K562 (cell line): ENCODE measurements around the gene SOX8. TPM values are rescaled to one million over a fixed set of nuclear protein-coding genes. Genes with fewer than 3 reads are reported as not detected.

Experiments
- ATAC-seq: fragments of 200-7000 bp; cut with Tn5 transposase; 3 replicates; pipeline ENCODE4 v1.9.1; 2020; ENCODE audit warnings: moderate library complexity
- BruUV-seq: library from RNA; stranded (reverse); fragments of 400-500 nt; replicated peaks from 2 replicates; lab custom pipeline; 2021; lab: Mats Ljungman, UMichigan
- CTCF ChIA-PET: fragments of 300-600 bp; formaldehyde crosslinking; extraction: SDS; loops from one replicate; lab custom pipeline; 2021; ENCODE audit warnings: low intra/inter-chr PET ratio; lab: Yijun Ruan, JAX
- POLR2A ChIA-PET: fragments of 300-600, 350-650 bp; sonication (Branson Sonifier 250); formaldehyde crosslinking; extraction: SDS; loops from one replicate; lab custom pipeline; 2021; ENCODE audit warnings: antibody characterized with exemption, inconsistent platforms; lab: Yijun Ruan, JAX
- DNase-seq, 4 experiments: peaks; one replicate each; pipeline versions ENCODE4 v3.0.0 to v3.0.0-alpha.2; 2011 to 2018; ENCODE audit warnings: low spot score in 3 of 4, mixed read lengths in 3 of 4; ENCODE audit errors: extremely low read depth in 1 of 4
- FAIRE-seq: peaks from 2 replicates; lab custom pipeline; 2011; peaks lifted over from hg19 to GRCh38; lab: Jason Lieb, UNC
- H2AFZ ChIP-seq: 2 replicates; pipeline ENCODE4 v1.6.0; 2011; ENCODE audit warnings: low read depth, low read length, control low read depth, inconsistent platforms
- H3K27ac ChIP-seq: fragments of 200-600 bp; 3 replicates; pipeline ENCODE4 v1.8.0; 2011; ENCODE audit warnings: low read depth, mild to moderate bottlenecking, control low read depth, inconsistent platforms, low read length, moderate library complexity, mixed read lengths; ENCODE audit errors: extremely low read depth
- H3K27me3 ChIP-seq, 2 experiments: fragments of 300-600 bp in 1 of 2; 2 replicates in 1 of 2; 3 replicates in 1 of 2; pipeline versions ENCODE4 v1.6.0 to v1.8.0; 2011; ENCODE audit warnings: inconsistent platforms in 2 of 2, low read length in 2 of 2, mild to moderate bottlenecking in 1 of 2, mixed read lengths in 1 of 2, moderate library complexity in 1 of 2; ENCODE audit not compliant: control insufficient read depth in 2 of 2, insufficient read depth in 2 of 2
- H3K36me3 ChIP-seq: fragments of 300-600 bp; 3 replicates; pipeline ENCODE4 v1.8.0; 2011; ENCODE audit warnings: mild to moderate bottlenecking, low read length, inconsistent platforms; ENCODE audit not compliant: control insufficient read depth, insufficient read depth
- H3K4me1 ChIP-seq, 2 experiments: fragments of 200-600 bp in 1 of 2; replicated peaks in 1 of 2; 2 replicates in 1 of 2; 3 replicates in 1 of 2; pipeline versions ENCODE4 v1.5.1 to v1.8.0; 2011; ENCODE audit warnings: inconsistent platforms in 2 of 2, low read length in 2 of 2, mild to moderate bottlenecking in 1 of 2, mixed read lengths in 1 of 2, moderate library complexity in 1 of 2; ENCODE audit not compliant: control insufficient read depth in 2 of 2, insufficient read depth in 2 of 2
- H3K4me2 ChIP-seq: 2 replicates; pipeline ENCODE4 v1.6.1; 2011; ENCODE audit warnings: low read length, control low read depth, inconsistent platforms, mixed read lengths; ENCODE audit not compliant: insufficient read depth
- H3K4me3 ChIP-seq: fragments of 200-600 bp; sonication (generic), shearing (Covaris generic); 2 replicates; pipeline ENCODE4 v1.5.1; 2016; ENCODE audit warnings: control low read depth, inconsistent platforms
- H3K79me2 ChIP-seq: fragments of 200-600 bp; 3 replicates; pipeline ENCODE4 v1.8.0; 2011; ENCODE audit warnings: low read length, inconsistent platforms; ENCODE audit not compliant: control insufficient read depth, insufficient read depth
- H3K9ac ChIP-seq, 2 experiments: 2 replicates each; pipeline versions ENCODE4 v1.6.0 to v1.6.1; 2011; ENCODE audit warnings: low read depth in 2 of 2, low read length in 2 of 2, control low read depth in 1 of 2, inconsistent platforms in 1 of 2, mild to moderate bottlenecking in 1 of 2, mixed read lengths in 1 of 2; ENCODE audit not compliant: insufficient read depth in 1 of 2
- H3K9me1 ChIP-seq: one replicate; pipeline ENCODE4 v1.6.0; 2011; ENCODE audit warnings: inconsistent platforms, mild to moderate bottlenecking, low read length, moderate library complexity; ENCODE audit not compliant: control insufficient read depth, insufficient read depth
- H3K9me3 ChIP-seq: replicated peaks from 2 replicates; pipeline ENCODE4 v1.5.1; 2011; ENCODE audit warnings: low read depth, low read length, inconsistent platforms; ENCODE audit not compliant: control insufficient read depth, insufficient read depth
- H4K20me1 ChIP-seq: replicated peaks from 2 replicates; pipeline ENCODE4 v1.6.1; 2011; ENCODE audit warnings: low read length, inconsistent platforms, mixed read lengths; ENCODE audit not compliant: control insufficient read depth, insufficient read depth
- ASH1L ChIP-seq: fragments of 450-650 bp; IDR thresholded peaks from 2 replicates; pipeline ENCODE4 v1.6.1; 2018; ENCODE audit warnings: borderline replicate concordance, mild to moderate bottlenecking, low read depth; ENCODE audit not compliant: partially characterized antibody
- BRD9 ChIP-seq: fragments of 450-650 bp; IDR thresholded peaks from 2 replicates; pipeline ENCODE4 v1.6.1; 2018; ENCODE audit warnings: low read depth; ENCODE audit not compliant: partially characterized antibody
- EHMT2 ChIP-seq: fragments of 450-650 bp; IDR thresholded peaks from 2 replicates; pipeline ENCODE4 v1.6.1; 2018; ENCODE audit warnings: antibody characterized with exemption
- FIP1L1 ChIP-seq: fragments of 200-400 bp; formaldehyde crosslinking; IDR thresholded peaks from 2 replicates; pipeline ENCODE4 v1.6.1; 2018; ENCODE audit warnings: mild to moderate bottlenecking, low read depth, low read length; ENCODE audit not compliant: poor library complexity, severe bottlenecking
- FOXA1 ChIP-seq: fragments of 450-650 bp; IDR thresholded peaks from 2 replicates; pipeline ENCODE4 v1.6.1; 2016; ENCODE audit warnings: mild to moderate bottlenecking, borderline replicate concordance
- GATAD2B ChIP-seq: fragments of 450-650 bp; IDR thresholded peaks from 2 replicates; pipeline ENCODE4 v1.6.1; 2017; ENCODE audit warnings: mild to moderate bottlenecking, borderline replicate concordance
- JUND ChIP-seq, 2 experiments: IDR thresholded peaks; 2 replicates in 1 of 2; 3 replicates in 1 of 2; pipeline ENCODE4 v1.6.1; 2011; ENCODE audit warnings: borderline replicate concordance in 2 of 2, low read depth in 2 of 2, low read length in 2 of 2, improper control_type of control experiment in 1 of 2, missing biosample characterization in 1 of 2, missing genetic modification characterization in 1 of 2, missing genetic modification reagents in 1 of 2
- KDM1A ChIP-seq, 2 experiments: fragments of 450-650 bp; IDR thresholded peaks; 2 replicates each; pipeline ENCODE4 v1.6.1; 2016; ENCODE audit warnings: mild to moderate bottlenecking in 2 of 2
- KLF10 ChIP-seq: fragments of 250-450 bp; sonication (Bioruptor Pico); IDR thresholded peaks from 2 replicates; pipeline ENCODE4 v1.6.1; 2021; ENCODE audit warnings: matching md5 sums
- MAFG ChIP-seq: fragments of 450-650 bp; conservative IDR thresholded peaks from 2 replicates; pipeline ENCODE4 v1.6.1; 2016; ENCODE audit warnings: missing genetic modification characterization, missing compliant biosample characterization
- MITF ChIP-seq: IDR thresholded peaks from 2 replicates; pipeline ENCODE4 v1.6.1; 2014; ENCODE audit warnings: antibody characterized with exemption
- PBX2 ChIP-seq, 2 experiments: IDR thresholded peaks in 1 of 2; conservative IDR thresholded peaks in 1 of 2; 2 replicates each; pipeline ENCODE4 v1.6.1; 2016; ENCODE audit warnings: low read depth in 2 of 2, mild to moderate bottlenecking in 1 of 2, missing compliant biosample characterization in 1 of 2, missing genetic modification characterization in 1 of 2, moderate library complexity in 1 of 2
- POLR2AphosphoS2 ChIP-seq: IDR thresholded peaks from 2 replicates; pipeline ENCODE4 v1.6.1; 2012; ENCODE audit warnings: low read length, improper control_type of control experiment
- RBM39 ChIP-seq: fragments of 200-400 bp; formaldehyde crosslinking; optimal IDR thresholded peaks from 2 replicates; pipeline ENCODE3; 2018; ENCODE audit warnings: low read depth, low read length
- RNF2 ChIP-seq: sonication (generic); IDR thresholded peaks from 2 replicates; pipeline ENCODE4 v1.6.1; 2016
- SNIP1 ChIP-seq: fragments of 450-650 bp; IDR thresholded peaks from 2 replicates; pipeline ENCODE4 v1.7.1; 2017; ENCODE audit warnings: low read depth, mild to moderate bottlenecking
- STAT5A ChIP-seq: IDR thresholded peaks from 2 replicates; pipeline ENCODE4 v1.6.1; 2012; ENCODE audit warnings: low read length, inconsistent platforms, borderline replicate concordance
- TBL1XR1 ChIP-seq, 2 experiments: IDR thresholded peaks; 2 replicates each; pipeline ENCODE4 v1.6.1; 2012; ENCODE audit warnings: improper control_type of control experiment in 2 of 2, low read length in 2 of 2, mild to moderate bottlenecking in 1 of 2
- ZBED1 ChIP-seq: IDR thresholded peaks from 2 replicates; pipeline ENCODE4 v1.6.1; 2014
- WGBS: fragments of 100-300 bp; shearing (Covaris generic); methylation state at CpG from one replicate; pipeline ENCODE4 v1.1.6; 2016; ENCODE audit warnings: low coverage, mixed read lengths; ENCODE audit not compliant: insufficient coverage; ENCODE audit errors: missing lambda C conversion rate; 5-methylcytosine and 5-hydroxymethylcytosine counted together
- in situ Hi-C: fragments of 300-500 bp; cut with MboI; formaldehyde crosslinking; loops from 4 replicates; pipeline ENCODE4 v1.15.0; 2018; ENCODE audit warnings: inconsistent platforms, mixed read lengths
- intact Hi-C: fragments of 100-400 bp; cut with micrococcal nuclease; formaldehyde crosslinking; loops from 2 replicates; pipeline ENCODE4 v1.14.2; 2022
- polyA plus RNA-seq, 8 experiments: library from polyadenylated mRNA; depleted of rRNA in 4 of 8; stranded (reverse) in 5 of 8; unstranded in 3 of 8; fragments of >200 nt; fragmentation: Nextera tagmentation in 2 of 8; fragmentation: Illumina TruSeq in 1 of 8; extraction: Ambion mirVana in 2 of 8; extraction: Trizol in 1 of 8; gene quantifications; 2 replicates each; pipeline versions ENCODE4 v1.2.1 to v1.2.3, GENCODE V29; 2011 to 2014; ENCODE audit warnings: inconsistent platforms in 1 of 8, missing spikeins in 1 of 8
- total RNA-seq, 7 experiments: library from RNA; depleted of rRNA in 6 of 7; stranded (reverse); fragments of >200 nt in 6 of 7; fragmentation: Illumina TruSeq in 2 of 7; extraction: Trizol in 2 of 7; gene quantifications; 2 replicates each; pipeline versions ENCODE4 v1.2.1 to v1.2.3, GENCODE V29; 2011 to 2021; ENCODE audit warnings: low replicate concordance in 1 of 7
- TF ChIP-seq, protein P1 (sequence below): sonication (generic); formaldehyde crosslinking; IDR thresholded peaks from 2 replicates; pipeline ENCODE4 v1.8.0; 2022; ENCODE audit warnings: missing genetic modification reagents, mild to moderate bottlenecking, moderate library complexity, borderline replicate concordance

The SOX8 gene
- total and polyA plus RNA-seq, 9 of the 15 experiments (the other 6 are each of a cell fraction or from before 2014, with no cell fraction given) = 0.07 to 0.15 (median 0.15) TPM; not detected in 6

DNA sequence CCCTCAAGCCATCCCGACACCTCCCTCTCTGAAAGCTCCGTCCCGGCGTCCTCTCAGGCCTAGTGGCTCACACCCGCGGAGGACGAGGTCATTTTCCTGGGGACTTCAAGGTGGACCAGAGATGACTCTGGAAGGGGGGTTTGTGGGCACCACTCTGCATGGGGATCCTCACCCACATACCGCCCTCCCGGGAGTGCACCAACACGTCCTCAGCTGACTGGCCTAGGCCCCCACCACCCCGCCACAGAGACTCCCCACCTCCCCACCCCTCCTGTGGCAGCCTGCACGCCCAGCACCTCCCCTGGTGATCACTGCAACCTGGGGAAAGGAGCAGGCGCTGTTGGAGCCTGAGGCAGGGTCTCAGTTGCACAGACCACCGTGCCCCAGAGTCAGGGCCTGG is 2.4 kb upstream of the SOX8 start:
- no peaks in the 10 kb centered on the region; the same call in 1 of the 2 replicates for H3K9me3 ChIP-seq
- FAIRE-seq (no peak), ATAC-seq (no peak), DNase-seq (no peak)
- no peak overlapping the region for H2AFZ ChIP-seq
- CTCF ChIA-PET = no interaction called here
- no peaks in the 10 kb centered on the region for H3K9me1 ChIP-seq
- H3K4me3 ChIP-seq = no peak overlapping the region
- 5% methylated on average over 14 of the region's 14 CpGs for WGBS
- POLR2A ChIA-PET = interaction anchor here (0.6 kb wide), 1 partner anchor 194 kb away, joined by 6 read pairs; no protein-coding TSS in a partner anchor
- no peak overlapping the region for H3K4me2 ChIP-seq
- peaks cover 19% of the 10 kb centered on the region for H4K20me1 ChIP-seq
- in situ Hi-C loops = no loop called here
- no peak overlapping the region for H3K27ac ChIP-seq
- intact Hi-C loops = no loop called here
- no peak overlapping the region for H3K9ac ChIP-seq
- H3K4me1 ChIP-seq = peaks cover 0 to 67% of the 10 kb centered on the region in 2 experiments; a peak in 2 of 5 replicates
- TF ChIP-seq ZBED1 (no peak), MAFG (tag) (no peak), RBM39 (no peak), ASH1L (no peak), TBL1XR1 (IDR thresholded peaks at IDR 0.05; ENCODE audit: low read length in 2 of 2) (no peak), GATAD2B (no peak), EHMT2 (no peak), SNIP1 (no peak), BRD9 (no peak), JUND (IDR thresholded peaks at IDR 0.05; ENCODE audit: borderline replicate concordance, low read depth, low read length) (no peak), JUND (tag; IDR thresholded peaks at IDR 0.05; ENCODE audit: borderline replicate concordance, low read depth, low read length) (no peak), MITF (no peak), FIP1L1 (no peak), RNF2 (no peak), STAT5A (no peak), PBX2 (CRISPR knock-in tag; IDR thresholded peaks at IDR 0.05; ENCODE audit: low read depth) (no peak), PBX2 (tag; conservative IDR thresholded peaks at IDR 0.05; ENCODE audit: low read depth) (no peak), KLF10 (no peak), KDM1A (IDR thresholded peaks at IDR 0.05) (no peak), FOXA1 (no peak), POLR2AphosphoS2 (no peak)
- TF ChIP-seq, protein P1, sequence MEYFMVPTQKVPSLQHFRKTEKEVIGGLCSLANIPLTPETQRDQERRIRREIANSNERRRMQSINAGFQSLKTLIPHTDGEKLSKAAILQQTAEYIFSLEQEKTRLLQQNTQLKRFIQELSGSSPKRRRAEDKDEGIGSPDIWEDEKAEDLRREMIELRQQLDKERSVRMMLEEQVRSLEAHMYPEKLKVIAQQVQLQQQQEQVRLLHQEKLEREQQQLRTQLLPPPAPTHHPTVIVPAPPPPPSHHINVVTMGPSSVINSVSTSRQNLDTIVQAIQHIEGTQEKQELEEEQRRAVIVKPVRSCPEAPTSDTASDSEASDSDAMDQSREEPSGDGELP (CRISPR knock-in tag) = no peak
- BruUV-seq = no TSS peak
- H3K27me3 ChIP-seq = peaks cover 28 to 82% of the 10 kb centered on the region in 2 experiments; a peak in 4 of 5 replicates
- H3K79me2 ChIP-seq = no peaks in the 10 kb centered on the region
- no peaks in the 10 kb centered on the region for H3K36me3 ChIP-seq
